ENCODE results near the gene ZNF236.
"Not testable (repeated sequence)": the region's sequence is repeated elsewhere in the genome, so short reads cannot be mapped to it uniquely, and the experiment has no call there.

The ZNF236 gene

DNA sequence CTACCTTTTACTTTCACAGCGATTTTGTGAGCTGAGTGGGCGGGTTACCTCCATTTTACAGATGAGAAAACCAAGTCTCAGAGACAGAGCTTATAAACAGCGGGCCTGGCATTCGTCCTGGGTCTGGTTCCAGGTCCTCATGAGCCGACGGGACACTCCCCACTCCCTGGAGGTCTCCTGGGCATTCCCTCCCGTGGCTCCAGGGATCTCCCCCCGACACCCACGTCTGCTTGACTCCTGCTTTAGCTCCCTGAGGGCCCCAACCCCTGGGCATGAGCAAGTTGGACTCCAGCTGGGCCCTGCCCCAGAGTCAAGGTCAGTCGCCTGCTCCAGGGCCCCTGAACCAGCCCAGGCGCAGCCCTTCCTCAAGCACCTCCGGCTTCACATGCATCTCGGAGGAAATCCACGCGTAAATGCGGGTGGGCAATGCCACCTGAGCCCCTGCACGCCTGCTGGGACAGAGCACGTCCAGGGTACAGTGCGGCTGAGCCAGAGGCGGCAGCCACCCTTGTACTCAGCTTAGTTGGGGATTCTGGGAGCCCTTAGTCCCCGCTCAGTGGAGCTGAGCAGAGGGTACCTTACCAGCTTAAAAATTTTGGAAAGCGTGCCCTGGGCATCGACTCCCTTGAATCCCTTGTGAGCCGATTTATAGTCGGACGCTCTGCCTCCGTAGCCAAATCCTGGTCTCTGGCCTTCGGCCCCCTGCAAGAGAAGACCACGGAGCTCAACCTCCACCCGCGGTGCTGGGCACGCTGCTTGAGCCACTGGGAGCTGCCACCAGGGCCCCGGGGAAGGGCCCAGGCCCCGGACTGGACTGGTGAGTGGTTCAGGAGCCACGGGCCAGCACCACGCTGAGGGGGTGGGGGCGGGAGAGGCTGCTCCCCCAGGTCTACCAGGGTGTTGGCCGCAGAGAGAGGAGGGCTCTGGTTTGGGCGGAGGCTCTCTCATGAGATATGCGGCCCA is 162.1 kb downstream of the ZNF236 start:
- DNase-seq (ENCODE audit: extremely low read depth in 1 of 2, low read depth in 1 of 2) = no peak

- DNase-seq (ENCODE audit: extremely low read depth in 1 of 2, low read depth in 1 of 2) = no peak
These were observed 163.0 kb downstream of the ZNF236 start for GRCh38 chr18:76985156-76985950.

GRCh38 chr18:76985951-76986236 is 163.5 kb downstream of the ZNF236 start:
- DNase-seq (ENCODE audit: extremely low read depth in 1 of 2, low read depth in 1 of 2) = no peak

DNA sequence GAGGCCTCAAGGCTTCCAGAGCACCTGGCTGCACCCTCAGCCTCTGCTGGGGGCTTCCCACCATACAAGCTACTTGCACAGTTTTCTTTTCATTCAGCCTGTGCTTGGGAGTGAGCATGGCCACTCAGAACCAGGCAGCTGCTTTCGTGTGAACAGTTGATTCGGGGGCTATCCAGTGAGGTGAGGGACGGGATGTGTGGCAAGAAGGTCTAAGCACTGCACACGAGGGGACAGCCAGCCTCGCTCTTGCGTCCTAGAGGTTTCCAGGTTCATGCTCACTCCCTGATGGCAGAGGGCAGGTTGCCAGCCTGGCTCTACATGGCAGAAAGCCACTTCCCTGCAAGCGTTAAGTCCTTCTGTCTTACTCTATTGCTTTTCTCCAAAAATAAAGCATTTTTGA is 164.0 kb downstream of the ZNF236 start:
- DNase-seq (ENCODE audit: extremely low read depth in 1 of 2, low read depth in 1 of 2) = no peak

GRCh38 chr18:76988031-76988826 is 165.9 kb downstream of the ZNF236 start:
- no peak for DNase-seq (ENCODE audit: extremely low read depth in 1 of 2, low read depth in 1 of 2)

- DNase-seq (ENCODE audit: extremely low read depth in 1 of 2, low read depth in 1 of 2) = no peak
These were observed 166.7 kb downstream of the ZNF236 start for GRCh38 chr18:76988827-76989646.

GRCh38 chr18:76989647-76990190 is 167.4 kb downstream of the ZNF236 start:
- no peak for DNase-seq (ENCODE audit: extremely low read depth in 1 of 2, low read depth in 1 of 2)

DNA sequence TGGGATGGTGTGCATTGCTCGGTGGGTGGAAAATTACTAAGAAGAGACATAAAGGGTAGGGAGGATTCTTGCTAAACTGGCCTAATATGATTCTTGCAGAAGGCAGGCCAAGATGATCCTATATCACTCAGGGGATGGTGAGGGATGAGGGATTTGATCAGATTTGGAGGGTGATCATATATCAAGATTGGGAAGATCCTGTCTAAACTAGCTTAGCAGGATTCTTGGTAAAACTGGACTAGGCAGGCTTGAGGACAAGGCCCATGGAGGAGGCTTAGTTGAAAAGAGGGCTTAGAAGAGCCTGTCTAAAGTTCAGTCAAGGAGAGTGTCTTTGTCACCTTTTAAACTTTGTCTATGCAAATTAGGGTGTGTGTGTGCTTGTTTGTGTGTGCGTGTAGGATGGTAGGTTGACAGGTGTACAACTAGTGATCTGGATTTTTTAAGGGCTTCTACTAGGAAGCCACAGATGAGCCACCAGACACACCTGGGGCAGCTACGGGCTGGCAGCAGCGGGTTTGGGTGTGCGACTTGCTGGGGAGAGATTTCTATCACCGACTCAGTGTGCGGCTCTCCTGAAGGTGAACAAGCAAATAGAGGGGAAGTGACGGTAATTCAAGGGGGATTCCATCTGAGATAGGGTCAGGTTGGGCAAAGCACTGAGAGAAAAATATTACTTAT is 168.1 kb downstream of the ZNF236 start:
- not testable (repeated sequence) for DNase-seq (ENCODE audit: extremely low read depth in 1 of 2, low read depth in 1 of 2)

- DNase-seq (ENCODE audit: extremely low read depth in 1 of 2, low read depth in 1 of 2) = no peak
These were observed 168.8 kb downstream of the ZNF236 start for GRCh38 chr18:76991021-76991688.

DNA sequence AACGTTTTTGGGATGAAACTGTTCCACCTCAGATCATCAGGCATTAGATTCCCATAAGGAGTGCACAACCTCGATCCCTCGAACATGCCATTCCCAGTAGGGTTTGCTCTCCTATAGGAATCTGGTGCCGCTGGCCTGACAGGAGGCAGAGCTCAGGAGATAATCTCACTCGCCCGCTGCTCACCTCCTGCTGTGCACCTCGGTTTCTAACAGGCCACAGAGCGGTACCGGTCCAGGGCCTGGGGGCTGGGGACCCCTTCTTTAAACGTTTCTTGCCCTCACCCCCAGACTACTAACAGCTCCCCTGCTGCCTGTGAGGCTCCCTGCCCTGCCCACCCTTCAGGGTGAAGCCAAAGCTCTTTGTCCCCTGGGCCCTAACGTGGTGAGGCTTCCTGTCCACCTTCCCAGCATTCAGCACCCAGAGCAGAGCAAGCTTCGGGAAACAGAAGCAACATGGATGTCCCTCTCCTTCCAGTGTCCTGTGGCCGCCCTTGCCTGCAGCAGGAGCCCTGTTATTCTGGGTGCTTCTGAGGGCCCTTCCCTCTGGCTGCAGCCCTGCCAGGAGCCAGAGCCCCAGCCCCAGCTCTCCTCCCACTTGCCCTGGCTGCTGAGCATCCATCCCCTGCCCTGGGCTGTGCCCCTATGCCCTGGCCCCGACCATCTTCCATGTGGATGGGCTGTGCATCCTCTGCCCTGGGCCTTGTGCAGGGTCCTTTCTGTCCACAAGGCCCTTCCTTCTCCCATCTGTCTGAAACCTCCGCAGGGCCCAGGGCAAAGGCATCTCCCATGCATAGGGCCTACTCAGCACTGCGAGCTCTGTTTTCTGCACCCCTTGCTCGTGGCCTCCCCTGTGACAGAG is 170.1 kb downstream of the ZNF236 start:
- DNase-seq (ENCODE audit: extremely low read depth in 1 of 2, low read depth in 1 of 2) = no peak

DNA sequence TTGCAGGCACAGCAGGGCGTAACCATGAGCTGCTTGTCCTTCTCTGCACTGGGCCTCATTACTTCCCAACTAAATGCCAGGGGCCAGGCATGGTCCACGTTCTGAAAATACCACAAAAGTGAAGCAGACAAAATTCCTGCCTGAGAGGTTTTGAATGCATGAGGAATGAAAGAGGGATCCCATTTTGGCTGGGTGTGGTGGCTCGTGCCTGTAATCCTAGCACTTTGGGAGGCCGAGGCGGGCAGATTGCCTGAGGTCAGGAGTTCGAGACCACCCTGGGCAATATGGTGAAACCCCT is 170.7 kb downstream of the ZNF236 start:
- no peak for DNase-seq (ENCODE audit: extremely low read depth in 1 of 2, low read depth in 1 of 2)

- DNase-seq (ENCODE audit: extremely low read depth in 1 of 2, low read depth in 1 of 2) = no peak
These were observed 171.2 kb downstream of the ZNF236 start for GRCh38 chr18:76993573-76993972.

DNA sequence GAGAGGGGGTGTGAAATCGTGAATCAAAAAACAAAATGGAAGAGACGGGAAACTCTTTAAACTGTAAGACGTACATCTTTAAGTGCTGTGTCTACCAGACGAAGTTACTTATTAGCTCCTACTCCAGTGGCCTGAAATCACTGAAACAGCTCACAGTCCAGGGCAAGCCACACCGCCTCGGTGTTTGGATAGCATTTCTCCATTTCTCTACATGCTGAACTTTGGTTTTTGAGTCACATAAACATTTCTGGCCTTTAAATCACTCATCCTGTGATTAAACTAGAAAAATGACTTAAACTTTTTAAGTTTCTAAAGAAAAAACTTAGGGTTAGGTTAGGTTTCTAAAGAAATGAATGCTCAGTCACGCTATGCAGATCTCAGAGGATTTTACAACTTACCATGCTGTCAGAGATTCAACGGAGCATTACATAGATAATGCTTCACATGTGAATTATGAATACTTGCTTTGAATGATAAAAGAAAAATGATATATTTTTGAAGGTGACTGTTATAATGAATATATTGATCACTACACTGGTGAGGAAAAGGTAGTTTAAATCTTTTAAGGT is 171.8 kb downstream of the ZNF236 start:
- no peak for DNase-seq (ENCODE audit: extremely low read depth in 1 of 2, low read depth in 1 of 2)

GRCh38 chr18:76995896-76996295 is 173.5 kb downstream of the ZNF236 start:
- no peak for DNase-seq (ENCODE audit: extremely low read depth in 1 of 2, low read depth in 1 of 2)

- DNase-seq (ENCODE audit: extremely low read depth in 1 of 2, low read depth in 1 of 2) = no peak
These were observed 174.1 kb downstream of the ZNF236 start for GRCh38 chr18:76996429-76996828.

GRCh38 chr18:76997951-76998808 is 175.8 kb downstream of the ZNF236 start:
- no peak for DNase-seq (ENCODE audit: extremely low read depth in 1 of 2, low read depth in 1 of 2)

GRCh38 chr18:76999077-76999476 is 176.7 kb downstream of the ZNF236 start:
- DNase-seq (ENCODE audit: extremely low read depth in 1 of 2, low read depth in 1 of 2) = no peak
